Right lobe of liver (tissue), 6 donors: ENCODE data around the gene COL18A1. TPM values are rescaled to one million over a fixed set of nuclear protein-coding genes. Genes with fewer than 3 reads are reported as not detected.
"Not testable (repeated sequence)": the region's sequence is repeated elsewhere in the genome, so short reads cannot be mapped to it uniquely, and the experiment has no call there.

Source experiments
- ATAC-seq, 4 donors: fragments of 200-7000 bp; cut with Tn5 transposase; one replicate each; pipeline ENCODE4 v1.9.1; 2020; ENCODE audit warnings: mild to moderate bottlenecking in 4 of 4, moderate library complexity in 4 of 4
- DNase-seq, 3 donors: peaks; one replicate each; pipeline ENCODE4 v3.0.0-alpha.2; 2020
- H3K27ac ChIP-seq, 3 donors: fragments of 200-600 bp; one replicate each; pipeline ENCODE4 v1.8.0; 2022
- H3K27me3 ChIP-seq, 2 donors: fragments of 200-600 bp; one replicate each; pipeline ENCODE4 v1.8.0; 2022
- H3K36me3 ChIP-seq, 4 donors: fragments of 200-600 bp; sonication (generic) in 1 of 4; one replicate each; pipeline versions ENCODE4 v1.5.1 to v1.8.0; 2017 to 2022; ENCODE audit warnings: control low read depth in 1 of 4
- H3K4me1 ChIP-seq, 4 donors: fragments of 200-600 bp; sonication (generic) in 1 of 4; one replicate each; pipeline versions ENCODE4 v1.5.1 to v1.8.0; 2017 to 2022; ENCODE audit warnings: control low read depth in 1 of 4
- H3K4me3 ChIP-seq, 3 donors: fragments of 200-600 bp; one replicate each; pipeline ENCODE4 v1.8.0; 2022
- H3K9me3 ChIP-seq, 4 donors: fragments of 200-600 bp; sonication (generic) in 1 of 4; one replicate each; pipeline versions ENCODE4 v1.5.1 to v1.8.0; 2017 to 2022; ENCODE audit warnings: control low read depth in 1 of 4
- POLR2A ChIP-seq: fragments of 450-650 bp; IDR thresholded peaks from one replicate; pipeline ENCODE4 v1.6.1; 2017; ENCODE audit warnings: antibody characterized with exemption, mild to moderate bottlenecking
- WGBS: methylation state at CpG from one replicate; pipeline ENCODE4 v1.1.6; 2018; ENCODE audit warnings: low coverage, low lambda C conversion rate; ENCODE audit not compliant: insufficient coverage; ENCODE audit errors: missing lambda C conversion rate; 5-methylcytosine and 5-hydroxymethylcytosine counted together
- intact Hi-C, 2 donors: fragments of 100-400 bp; cut with DNase I; formaldehyde crosslinking; loops; one replicate each; pipeline versions ENCODE4 v1.11.2 to v1.14.1; 2022
- total RNA-seq, 6 experiments: library from RNA; depleted of rRNA in 2 of 6; stranded (reverse); fragments of >200 nt in 2 of 6; fragmentation: NEBNext Ultra II Directional in 3 of 6; extraction: Animal tissue kit (Norgen Biotek cat#: 25700) in 3 of 6; gene quantifications; one replicate each; pipeline versions ENCODE4 v1.1.0 to v1.2.4, GENCODE V29; 2016 to 2023
- TF ChIP-seq, protein P1 (sequence below), 4 donors: fragments of 200-600 bp in 3 of 4; fragments of 450-650 bp in 1 of 4; IDR thresholded peaks; one replicate each; pipeline versions ENCODE4 v1.5.1 to v1.8.0; 2016 to 2022; ENCODE audit warnings: antibody characterized with exemption in 4 of 4, mild to moderate bottlenecking in 2 of 4
- donor health status: DM: no; HTN: yes; CAD: no.
- donor health status: DM: no; HTN: no; CAD: no.
- donor health status: DM: no; HTN: no; CAD: no.
- donor health status: DM: no; HTN: yes; CAD: no.
- donor health status: DM: no; HTN: yes; CAD: no.

Gene COL18A1
- total RNA-seq, 6 experiments from 2014 or later = 261 to 487 (median 297) TPM

GRCh38 chr21:45527151-45527999 lies 122.4 kb downstream of the COL18A1 start:
- WGBS = 84% methylated on average over 8 of the region's 19 CpGs
- H3K36me3 ChIP-seq, H3K27ac ChIP-seq, intact Hi-C loops, H3K27me3 ChIP-seq, ATAC-seq, H3K9me3 ChIP-seq, H3K4me3 ChIP-seq: not testable (repeated sequence)
- peaks cover 0 to 31% (median 13%) of the 10 kb centered on the region in 4 donors for H3K4me1 ChIP-seq
- TF ChIP-seq, protein P1, sequence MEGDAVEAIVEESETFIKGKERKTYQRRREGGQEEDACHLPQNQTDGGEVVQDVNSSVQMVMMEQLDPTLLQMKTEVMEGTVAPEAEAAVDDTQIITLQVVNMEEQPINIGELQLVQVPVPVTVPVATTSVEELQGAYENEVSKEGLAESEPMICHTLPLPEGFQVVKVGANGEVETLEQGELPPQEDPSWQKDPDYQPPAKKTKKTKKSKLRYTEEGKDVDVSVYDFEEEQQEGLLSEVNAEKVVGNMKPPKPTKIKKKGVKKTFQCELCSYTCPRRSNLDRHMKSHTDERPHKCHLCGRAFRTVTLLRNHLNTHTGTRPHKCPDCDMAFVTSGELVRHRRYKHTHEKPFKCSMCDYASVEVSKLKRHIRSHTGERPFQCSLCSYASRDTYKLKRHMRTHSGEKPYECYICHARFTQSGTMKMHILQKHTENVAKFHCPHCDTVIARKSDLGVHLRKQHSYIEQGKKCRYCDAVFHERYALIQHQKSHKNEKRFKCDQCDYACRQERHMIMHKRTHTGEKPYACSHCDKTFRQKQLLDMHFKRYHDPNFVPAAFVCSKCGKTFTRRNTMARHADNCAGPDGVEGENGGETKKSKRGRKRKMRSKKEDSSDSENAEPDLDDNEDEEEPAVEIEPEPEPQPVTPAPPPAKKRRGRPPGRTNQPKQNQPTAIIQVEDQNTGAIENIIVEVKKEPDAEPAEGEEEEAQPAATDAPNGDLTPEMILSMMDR (IDR thresholded peaks at IDR 0.05) = peak in 1 of 4 donors; percentile 12
- peak; percentile 50 to 84 (median 61) for DNase-seq

DNA sequence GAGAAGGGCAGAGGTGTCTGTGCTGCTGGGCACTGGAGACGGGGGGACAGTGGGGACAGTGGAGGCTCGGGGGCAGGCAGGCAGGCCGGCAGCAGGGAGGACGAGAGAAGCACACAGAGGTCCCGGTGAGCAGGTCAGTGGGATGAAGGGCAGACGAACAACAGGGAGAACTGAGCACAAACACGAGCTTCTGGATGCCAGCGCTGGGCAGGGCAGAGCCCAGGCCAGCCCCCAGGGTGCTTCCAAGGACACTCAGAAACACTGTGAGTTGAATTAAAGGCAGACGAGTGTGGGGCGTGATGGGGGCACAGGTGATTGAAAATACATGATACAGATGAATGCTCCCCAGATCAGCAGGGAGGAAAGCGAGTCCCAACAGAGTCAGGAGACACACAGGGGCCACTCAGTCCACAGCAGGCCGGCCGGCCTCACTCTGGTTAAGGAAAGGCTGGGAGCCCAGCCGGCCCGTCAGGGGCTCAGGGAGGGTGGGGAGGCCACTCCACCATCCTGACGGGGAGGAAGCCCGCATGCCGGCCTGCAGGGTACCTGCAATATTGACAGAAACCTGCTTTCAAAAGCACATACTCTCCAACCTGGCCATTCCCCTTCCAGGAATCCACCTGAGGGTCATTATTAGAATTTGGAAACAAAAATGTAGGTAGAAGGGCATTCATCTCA lies 123.2 kb downstream of the COL18A1 start:
- DNase-seq (peak; percentile 30 to 66 (median 59)), ATAC-seq (peak; percentile 10 to 68 (median 42))
- Histone ChIP-seq H3K27ac (no peak overlapping the region), H3K4me3 (no peak overlapping the region), H3K9me3 (no peaks in the 10 kb centered on the region), H3K4me1 (peaks cover 0 to 36% (median 15%) of the 10 kb centered on the region in 4 donors), H3K27me3 (no peaks in the 10 kb centered on the region), H3K36me3 (no peaks in the 10 kb centered on the region)
- WGBS = 34% methylated on average over 14 of the region's 18 CpGs
- intact Hi-C loops = no loop called here
- TF ChIP-seq, protein P1 (IDR thresholded peaks at IDR 0.05) = no peak
- no peak for TF ChIP-seq POLR2A

DNA sequence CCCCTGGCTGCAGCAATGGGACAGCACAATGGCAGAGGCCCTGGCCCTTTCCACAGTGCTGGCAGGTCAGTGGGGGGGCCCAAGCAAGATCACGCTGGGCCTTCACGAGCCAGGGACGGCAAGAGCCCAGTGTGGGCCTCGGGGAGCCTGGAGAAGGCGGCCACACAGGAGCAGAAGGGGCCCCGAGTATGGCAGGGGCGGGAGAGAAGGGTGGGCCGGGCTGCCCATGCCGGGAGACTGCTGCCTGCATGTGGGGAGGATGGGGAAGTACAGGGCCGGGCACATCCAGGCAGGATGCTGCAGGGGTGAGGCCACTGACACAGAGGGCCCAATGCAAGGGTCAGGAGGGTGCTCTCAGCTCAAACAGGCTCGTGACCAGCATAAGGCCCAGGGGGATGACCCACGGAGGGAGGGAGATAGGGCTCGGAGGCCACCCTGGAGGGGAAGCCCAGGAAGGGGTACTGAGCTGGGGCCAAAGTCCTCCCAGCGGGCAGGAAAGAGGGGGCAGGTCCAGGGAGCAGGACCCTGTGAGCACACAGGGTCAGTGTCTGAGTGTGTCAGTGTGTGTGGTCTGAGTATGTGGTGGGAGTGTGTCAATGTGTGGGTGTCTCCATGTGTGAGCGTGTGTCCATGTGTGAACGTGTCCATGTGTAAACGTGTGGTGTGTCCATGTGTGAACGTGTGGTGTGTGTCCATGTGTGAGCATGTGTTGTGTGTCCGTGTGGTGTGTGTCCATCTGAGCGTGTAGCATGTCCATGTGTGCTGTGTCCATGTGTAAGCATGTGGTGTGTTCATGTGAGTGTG lies 124.2 kb downstream of the COL18A1 start:
- WGBS = 47% methylated on average over 9 of the region's 20 CpGs
- Histone ChIP-seq H3K36me3 (no peaks in the 10 kb centered on the region), H3K4me3 (no peak overlapping the region), H3K4me1 (peaks cover 0 to 45% (median 20%) of the 10 kb centered on the region in 4 donors), H3K9me3 (no peaks in the 10 kb centered on the region), H3K27me3 (no peaks in the 10 kb centered on the region), H3K27ac (no peak overlapping the region)
- DNase-seq (peak; percentile 43 to 60 (median 53)), ATAC-seq (peak in 1 of 4 donors; percentile 4)
- intact Hi-C loops = no loop called here
- TF ChIP-seq POLR2A = no peak
- TF ChIP-seq, protein P1 (IDR thresholded peaks at IDR 0.05) = peak in 1 of 4 donors; percentile 7

- ATAC-seq (no peak), DNase-seq (peak in 2 of 3 donors; percentile 22 to 33)
- intact Hi-C loops = no loop called here
- no peak overlapping the region for H3K27ac ChIP-seq
- H3K9me3 ChIP-seq = no peaks in the 10 kb centered on the region
- H3K36me3 ChIP-seq = no peaks in the 10 kb centered on the region
- H3K4me3 ChIP-seq = no peak overlapping the region
- 95% methylated on average over 7 of the region's 11 CpGs for WGBS
- no peak for TF ChIP-seq POLR2A
- TF ChIP-seq, protein P1 (IDR thresholded peaks at IDR 0.05) = no peak
- no peaks in the 10 kb centered on the region for H3K27me3 ChIP-seq
- H3K4me1 ChIP-seq = peaks cover 0 to 48% (median 26%) of the 10 kb centered on the region in 4 donors
Observed at GRCh38 chr21:45529785-45530422, 124.9 kb downstream of the COL18A1 start.
